Putamen (tissue), 1 donor: ENCODE results near the gene ZDHHC11.
A peak's percentile ranks its signal among the peaks of the same experiment; 100 is the strongest.
"Not testable (repeated sequence)": the region's sequence is repeated elsewhere in the genome, so short reads cannot be mapped to it uniquely, and the experiment has no call there.

Experiments
- DNase-seq: peaks from one replicate; pipeline ENCODE4 v3.0.0-alpha.2; 2016; ENCODE audit warnings: low spot score

The ZDHHC11 gene

DNA sequence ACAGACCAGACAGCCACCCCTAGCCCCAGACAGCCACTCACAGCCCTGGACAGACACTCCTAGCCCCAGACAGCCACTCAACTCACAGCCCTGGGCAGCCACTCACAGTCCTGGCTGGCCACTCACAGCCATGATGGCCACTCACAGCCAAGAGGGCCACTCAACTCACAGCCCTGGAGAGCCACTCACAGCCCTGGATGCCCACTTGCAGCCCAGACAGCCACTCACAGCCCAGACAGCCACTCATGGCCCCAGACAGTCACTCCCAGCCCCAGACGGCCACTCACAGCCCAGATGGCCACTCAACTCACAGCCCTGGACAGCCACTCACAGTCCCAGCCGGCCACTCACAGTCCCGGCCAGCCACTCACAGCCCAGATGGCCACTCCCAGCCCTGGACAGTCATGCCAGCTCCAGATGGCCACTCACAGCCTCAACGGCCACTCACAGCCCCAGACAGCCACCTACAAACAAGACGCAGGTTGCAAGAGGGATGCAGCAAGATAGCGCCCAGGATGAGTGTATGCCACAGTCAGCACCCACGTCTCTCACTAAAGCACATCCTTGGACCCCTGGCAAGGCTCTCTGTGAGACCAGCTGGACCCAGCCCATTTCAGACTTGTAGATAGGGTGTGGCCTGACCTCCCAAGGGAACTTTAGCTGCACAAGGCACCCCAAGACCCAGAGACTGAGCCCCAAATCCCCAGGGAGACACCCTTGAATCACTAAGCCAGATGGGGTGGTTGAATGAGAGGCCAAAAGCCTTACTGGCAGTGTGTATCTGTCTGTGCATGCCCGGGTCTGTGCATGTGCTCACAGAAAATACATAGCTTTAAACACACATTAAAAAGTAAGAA is 88.7 kb downstream of the ZDHHC11 start:
- peak; percentile 65 for DNase-seq

DNA sequence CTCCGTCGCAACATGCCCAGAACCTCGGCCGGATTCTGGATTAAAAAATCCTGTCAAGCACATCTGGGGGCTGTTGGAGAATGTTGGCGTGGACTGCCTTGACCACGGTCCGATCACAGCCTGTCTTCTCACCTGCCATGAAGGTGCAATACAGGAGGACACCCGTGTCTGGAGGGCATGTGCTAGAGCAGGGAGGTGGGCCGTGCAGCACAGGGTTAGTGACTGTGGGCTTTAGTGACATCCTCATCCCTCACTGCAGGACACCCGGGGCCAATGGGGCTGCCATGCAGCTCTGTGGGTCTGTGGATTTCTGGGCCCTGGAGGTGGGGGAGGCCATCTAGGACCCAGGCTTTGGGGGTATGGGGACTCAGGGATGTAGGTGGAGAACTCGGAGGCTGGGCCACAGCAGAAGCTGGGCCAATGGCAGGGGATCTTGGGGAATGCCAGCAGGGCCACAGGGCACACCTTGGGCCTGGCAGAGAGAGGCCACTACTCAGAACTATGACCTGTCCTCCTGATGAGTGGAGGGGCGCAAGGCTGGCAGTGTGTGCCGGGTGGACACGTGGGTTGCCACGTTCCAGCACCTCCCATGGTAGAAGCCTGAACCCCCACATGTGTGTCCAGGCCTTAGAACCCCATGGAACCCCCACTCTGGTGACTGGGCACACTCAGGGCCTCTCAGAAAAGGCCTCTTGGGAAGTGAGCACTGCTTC is 89.6 kb downstream of the ZDHHC11 start:
- no peak for DNase-seq

DNA sequence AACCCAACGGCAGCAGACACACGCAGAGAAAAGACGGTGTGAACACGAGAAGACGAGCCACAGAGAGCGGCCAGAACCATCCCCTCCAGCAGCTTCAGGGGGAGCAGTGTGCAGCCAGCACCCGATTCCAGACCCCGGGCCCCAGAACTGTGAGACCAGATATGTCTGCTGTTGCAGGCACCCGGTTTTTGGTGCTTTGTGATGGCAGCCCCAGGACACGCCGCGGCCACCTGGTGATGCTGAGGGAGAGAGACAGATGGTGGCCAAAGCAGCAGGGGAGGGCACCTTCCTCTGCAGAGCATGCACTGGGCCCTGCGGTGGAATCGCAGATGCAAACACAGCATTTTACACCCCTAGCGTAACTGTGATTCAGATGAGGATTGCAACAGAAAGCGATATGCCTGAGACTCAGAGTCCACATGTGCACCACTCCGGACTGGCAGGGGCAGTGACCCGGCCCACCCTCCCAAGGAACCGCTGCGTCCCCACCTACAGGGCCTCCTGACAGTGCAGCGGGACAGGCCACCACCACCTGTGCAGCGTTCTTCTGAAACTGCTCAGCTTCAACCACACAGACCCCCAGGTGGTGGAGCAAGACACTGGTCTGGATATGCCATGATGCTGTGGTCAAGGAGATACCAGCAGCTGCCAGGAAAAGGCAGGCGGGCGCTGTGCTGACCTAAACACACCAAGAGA is 90.3 kb downstream of the ZDHHC11 start:
- DNase-seq = no peak

DNA sequence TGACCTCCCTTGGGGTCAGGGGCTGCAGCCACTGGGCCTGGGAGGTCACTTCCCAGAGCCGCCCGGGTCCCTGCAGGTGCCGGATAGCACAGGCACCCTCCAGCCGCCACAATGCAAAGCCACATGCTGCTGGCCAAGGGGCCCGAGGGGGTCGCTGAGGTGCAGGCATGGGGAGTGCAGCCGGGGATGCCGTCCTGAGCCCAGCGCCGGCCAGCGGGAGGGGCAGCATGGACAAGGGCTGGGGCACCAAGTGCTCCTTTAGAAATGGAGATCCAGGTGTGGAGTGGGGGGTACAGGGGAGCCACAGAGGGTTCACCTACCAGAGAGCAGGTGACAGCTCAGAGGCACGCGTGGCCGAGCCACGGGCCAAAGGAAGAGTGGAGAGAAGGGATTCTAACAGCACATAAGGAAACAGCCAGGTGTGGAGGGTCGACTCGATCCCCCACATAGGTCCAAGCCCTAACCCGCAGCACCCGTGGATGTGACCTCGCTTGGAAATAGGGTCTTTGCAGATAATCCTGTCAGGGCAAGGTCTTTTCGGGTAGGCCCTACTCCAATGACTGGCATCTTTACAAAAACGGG is 90.9 kb downstream of the ZDHHC11 start:
- DNase-seq = no peak

DNA sequence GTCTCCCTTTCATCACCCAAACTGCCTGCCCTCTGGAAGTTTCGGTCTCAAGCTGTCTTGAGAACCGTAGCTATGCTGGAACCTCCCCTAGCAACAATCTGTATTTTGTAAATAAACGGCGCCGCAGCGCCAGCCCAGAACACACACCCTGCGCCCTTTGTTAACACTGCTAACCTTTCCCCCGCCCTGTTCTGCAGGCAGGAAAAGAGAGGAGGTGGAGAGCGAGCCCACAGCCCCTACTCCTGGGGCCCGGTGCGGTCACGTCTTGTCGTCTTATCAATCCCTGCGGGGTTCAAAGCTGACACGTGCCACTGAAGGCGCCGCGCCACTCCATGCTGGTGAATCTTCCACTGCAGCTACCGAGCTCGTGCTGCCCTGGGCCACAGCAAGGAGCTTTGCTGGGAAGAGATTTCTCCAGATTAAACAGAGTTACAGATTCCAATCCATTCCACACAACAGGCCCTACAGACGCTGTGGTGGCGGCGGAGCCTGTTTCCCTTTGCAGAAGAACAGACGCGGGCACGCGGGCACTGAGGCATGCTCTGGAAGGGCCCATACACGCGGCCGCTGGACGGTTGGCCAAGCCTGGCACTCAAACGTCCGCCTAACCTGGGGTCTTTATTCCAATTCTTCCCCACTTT is 91.6 kb downstream of the ZDHHC11 start:
- no peak for DNase-seq

DNA sequence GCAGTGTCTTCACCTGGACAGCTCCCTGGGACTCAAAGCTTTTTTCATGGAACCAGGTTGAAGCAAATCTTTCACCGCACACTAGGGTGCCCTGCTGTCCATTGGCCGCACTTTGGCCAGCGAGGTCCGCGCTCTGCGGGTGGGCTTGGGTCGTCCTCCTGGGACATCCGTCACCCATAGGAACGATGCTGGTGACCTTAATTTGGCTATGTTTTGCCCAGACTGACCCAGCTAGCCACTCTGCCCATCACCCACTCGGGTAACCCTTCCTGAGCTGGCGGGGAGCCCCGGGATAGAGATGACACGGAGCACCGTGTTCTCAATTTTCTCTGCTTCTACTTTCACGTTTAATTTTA is 92.1 kb downstream of the ZDHHC11 start:
- no peak for DNase-seq

DNA sequence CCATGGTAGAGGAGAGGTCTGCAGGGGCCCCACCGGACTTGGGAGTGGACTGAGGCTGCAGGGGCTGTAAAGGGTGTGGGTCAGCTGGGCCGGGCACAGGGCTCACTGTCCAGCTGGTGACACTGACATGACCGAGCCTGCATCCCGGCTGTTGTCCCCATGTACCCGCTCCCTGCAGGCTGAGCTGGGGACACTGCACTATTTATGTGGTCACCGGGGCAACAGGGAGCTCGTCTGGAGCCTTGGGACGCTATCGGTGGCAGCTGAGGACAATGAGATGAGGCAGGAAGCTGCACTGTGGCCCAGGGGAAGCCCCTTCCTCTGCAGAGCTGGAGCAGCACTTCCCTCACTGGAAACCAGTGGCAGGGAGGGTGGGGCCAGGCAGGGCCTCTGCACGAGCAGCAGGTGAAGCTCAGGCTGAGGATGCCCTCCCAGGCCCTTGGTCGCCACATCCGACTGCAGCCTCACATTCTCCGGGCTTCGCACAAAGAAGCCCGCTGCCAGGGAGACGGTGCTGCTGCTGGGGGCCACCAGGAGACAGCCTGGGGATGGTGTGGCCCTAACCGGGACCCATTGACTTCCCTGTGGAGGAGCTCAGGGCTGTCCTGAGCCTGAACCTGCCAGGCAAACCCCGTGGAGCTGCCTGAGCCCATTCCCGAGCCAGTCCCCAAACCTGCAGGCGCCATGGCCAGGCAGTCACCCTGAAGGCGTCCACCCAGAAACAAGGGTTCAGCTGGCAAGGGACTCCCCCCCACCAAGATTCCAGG is 92.7 kb downstream of the ZDHHC11 start:
- no peak for DNase-seq

DNA sequence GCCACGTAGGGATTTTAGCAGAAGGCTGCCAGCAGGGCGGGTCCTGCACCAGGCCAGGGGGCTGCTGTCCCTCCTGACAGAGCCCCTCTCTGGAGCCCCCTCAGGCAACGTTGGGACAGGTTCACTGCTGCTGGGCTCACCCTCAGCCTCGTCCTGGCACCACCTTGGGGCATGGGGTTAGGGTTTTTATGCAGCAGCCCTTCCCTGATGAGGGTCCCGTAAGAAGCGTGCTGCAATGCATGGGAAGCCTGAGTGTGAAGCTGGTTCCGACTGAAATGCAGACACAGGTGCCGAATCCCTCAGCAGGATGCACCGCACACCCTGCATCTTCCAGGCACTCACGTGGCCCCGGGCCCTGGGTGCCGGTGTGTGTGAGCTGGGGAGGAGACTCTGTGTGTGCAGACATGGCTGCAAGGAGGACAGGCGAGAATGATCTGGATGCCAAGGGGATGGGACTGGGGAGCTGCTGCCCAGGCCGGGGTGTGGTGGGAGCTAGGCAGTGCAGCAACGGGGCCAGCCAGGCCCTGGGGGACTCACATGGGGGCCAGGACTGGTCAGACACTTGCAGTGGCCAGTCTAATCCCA is 93.3 kb downstream of the ZDHHC11 start:
- DNase-seq = no peak

DNA sequence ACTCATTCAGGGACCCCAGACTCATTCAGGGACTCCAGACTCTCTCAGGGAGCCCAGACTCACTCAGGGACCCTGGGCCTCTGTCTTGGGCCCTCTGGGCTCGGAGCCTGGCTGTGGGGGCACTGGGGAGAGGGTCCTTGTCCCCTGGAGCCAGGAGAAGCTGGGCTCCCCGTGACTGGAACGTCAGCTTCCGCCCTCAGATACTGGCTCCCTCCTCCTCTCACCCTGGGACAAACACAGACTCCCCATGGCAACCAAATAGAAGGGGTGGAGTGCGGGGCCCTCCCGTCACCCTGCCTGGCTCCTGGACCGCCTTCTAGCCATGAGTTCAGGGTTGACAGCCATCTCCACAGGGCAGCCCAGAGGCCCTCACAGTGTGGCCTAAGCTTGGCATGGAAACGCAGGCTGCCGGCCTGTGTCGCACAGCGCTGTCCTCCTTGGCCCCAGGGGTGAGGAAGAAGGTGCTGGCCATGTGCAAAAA is 93.9 kb downstream of the ZDHHC11 start:
- DNase-seq = no peak

DNA sequence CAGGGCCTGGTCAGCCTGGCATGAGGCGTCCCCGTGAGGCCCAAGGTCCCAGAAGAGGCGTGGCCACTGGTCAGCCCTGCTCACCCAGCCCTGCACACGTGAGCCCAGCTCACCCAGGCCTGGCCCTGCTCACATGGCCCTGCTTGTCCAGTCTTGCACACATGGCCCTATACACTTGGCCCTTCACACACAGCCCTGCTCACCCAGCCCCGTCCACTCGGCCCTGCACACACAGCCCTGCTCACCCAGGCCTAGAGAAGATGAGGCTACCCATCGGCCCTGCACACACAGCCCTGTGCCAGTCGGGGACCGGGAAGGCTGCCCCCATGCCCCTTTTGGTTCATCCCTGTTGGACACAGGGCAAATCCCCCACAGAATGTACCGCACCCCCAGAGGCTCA is 94.6 kb downstream of the ZDHHC11 start:
- no peak for DNase-seq

DNA sequence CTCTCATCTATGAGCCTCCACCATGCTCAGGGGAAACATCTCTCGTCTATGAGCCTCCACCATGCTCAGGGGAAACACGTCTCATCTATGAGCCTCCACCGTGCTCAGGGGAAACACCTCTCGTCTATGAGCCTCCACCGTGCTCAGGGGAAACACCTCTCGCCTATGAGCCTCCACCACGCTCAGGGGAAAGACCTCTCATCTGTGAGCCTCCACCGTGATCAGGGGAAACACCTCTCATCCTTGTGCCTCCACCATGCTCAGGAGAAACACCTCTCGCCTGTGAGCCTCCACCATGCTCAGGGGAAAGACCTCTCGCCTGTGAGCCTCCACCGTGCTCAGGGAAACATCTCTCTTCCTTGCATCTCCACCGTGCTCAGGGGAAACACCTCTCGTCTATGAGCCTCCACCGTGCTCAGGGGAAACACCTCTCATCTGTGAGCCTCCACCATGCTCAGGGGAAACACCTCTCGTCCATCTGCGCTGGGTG is 96.6 kb downstream of the ZDHHC11 start:
- DNase-seq = not testable (repeated sequence)

DNA sequence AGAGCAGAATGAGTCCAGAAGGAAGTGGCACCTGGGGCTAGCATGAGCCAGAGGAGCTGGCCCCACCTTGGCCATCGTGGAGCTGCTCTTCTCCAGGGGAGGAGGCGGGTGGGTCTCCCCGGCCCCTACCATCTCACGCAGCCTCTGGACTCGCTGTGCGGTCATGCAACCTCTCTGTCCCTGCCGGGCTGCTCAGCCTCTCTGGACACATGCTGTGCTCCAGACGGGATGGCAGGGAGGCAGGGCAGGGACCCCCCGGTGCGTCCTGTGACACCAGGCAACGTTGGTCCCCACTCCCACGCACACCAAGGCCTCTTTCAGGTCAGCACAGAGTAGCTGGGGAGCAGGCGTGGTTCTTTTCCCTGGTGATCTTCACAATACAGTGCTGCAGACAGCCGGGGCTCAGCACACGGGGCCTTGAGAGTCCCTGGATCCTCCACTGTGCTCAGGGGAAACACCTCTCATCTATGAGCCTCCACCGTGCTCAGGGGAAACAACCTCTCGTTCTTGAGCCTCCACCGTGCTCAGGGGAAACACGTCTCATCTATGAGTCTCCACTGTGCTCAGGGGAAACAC is 97.1 kb downstream of the ZDHHC11 start:
- not testable (repeated sequence) for DNase-seq

DNA sequence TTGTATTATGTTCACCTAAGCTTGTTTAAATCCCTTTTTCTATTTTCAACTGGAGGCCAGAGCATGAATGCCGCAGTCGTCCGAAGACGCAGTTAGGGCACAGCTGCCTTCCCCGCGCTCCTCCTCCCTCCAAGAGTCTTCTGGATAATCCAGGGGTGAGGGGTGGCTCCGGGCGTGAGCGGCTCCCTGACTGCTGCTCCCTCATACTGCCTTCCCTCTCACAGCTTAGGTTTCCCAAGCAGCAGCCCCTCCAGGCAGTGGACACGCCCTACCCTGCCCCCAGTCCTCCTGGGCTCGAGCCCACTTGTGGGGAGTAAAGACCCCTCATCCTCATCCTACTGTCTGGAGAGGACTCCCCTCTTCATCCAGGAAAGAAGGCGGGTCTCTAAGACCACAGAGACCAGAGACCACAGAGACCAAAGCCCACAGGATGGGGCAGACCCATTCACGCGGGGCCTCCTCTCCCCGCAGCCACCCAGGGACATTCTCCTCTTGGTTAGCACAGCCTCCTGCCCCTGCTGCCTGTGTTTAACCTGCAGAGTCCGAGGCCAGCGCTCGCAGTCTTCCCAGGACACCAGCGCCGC is 98.2 kb downstream of the ZDHHC11 start:
- not testable (repeated sequence) for DNase-seq

DNA sequence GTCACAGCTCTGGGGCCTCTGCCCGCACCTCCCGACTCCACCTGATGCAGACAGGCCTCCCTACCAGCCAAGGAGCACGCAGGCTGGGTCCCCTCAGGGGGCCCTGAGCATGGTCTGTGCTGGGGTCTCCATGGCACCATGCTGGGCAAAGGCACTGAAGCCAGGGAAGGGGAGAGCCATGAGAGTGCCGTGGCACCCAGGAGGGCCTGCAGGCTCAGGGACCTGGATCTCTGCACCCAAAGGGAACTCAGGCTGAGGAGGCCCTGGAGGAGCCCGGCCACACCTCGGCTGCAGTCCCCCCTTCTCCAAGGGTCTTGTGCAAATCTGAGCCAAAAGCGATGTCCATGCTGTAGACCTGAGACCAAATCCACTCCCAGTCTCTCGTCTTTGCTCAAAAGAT is 98.8 kb downstream of the ZDHHC11 start:
- DNase-seq = not testable (repeated sequence)

DNA sequence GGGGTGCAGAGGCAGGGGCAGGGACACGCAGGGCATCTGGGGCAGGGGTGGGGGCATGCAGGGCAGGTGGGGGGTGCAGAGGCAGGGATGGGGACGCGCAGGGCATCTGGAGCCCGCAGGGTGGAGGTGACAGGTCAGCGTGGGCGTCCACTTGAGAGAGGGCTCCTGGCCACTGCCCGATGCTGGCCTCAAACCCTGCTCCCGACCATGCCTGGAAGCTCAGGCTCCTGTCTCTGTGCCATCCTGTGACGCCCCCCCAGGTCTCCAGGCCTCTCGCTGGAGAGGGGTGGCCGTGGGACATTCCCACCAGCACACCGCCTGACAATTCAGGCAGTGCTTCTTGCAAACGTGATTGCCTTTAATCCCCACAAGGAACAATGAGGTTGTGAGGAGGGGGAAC is 99.3 kb downstream of the ZDHHC11 start:
- DNase-seq = no peak

DNA sequence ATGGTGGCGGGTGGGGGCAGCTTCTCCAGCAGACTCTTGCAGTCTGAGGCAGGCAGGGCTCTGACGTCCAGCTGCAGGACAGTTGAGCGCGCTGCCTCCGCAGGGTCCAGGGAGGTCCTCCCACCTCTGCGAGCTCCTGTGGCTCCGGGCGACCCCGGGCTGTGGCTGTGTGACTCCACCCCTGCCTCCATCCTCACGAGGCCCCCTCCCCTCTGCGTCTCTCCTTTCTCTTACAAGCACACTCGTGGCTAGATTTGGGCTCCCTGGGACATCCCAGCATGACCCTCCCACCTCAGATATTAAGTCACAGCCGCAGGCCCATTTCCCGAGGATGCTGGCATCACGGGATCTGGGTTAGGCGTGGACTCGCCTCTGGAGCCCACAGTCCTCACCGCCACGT is 100.6 kb downstream of the ZDHHC11 start:
- DNase-seq = not testable (repeated sequence)

DNA sequence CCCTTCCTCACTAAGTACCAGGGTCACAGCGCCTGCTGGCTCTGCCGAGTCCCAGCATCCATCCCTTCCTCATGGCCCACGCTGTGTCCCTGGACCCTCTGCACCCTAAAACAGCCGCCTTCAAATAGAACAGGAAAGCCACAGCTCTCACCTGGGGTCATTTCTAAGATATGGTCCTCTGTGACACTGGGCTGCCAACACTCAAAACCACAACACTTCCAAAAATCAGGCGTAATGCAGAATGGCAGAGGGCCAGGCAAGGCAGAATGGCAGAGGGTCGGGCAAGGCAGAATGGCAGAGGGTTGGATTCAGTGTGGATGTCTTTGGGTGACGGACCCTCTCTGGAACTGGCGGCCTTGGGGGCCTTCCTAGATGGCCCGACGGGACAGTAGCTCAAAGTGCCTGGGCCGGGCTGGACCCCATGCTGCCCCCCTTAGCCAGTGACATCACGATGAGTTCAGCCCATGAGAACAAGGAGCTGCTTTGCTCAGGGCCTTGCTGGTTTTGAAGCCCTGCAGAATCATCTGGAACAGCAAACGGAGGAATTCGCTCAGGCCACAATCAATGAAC is 101.6 kb downstream of the ZDHHC11 start:
- DNase-seq = no peak

DNA sequence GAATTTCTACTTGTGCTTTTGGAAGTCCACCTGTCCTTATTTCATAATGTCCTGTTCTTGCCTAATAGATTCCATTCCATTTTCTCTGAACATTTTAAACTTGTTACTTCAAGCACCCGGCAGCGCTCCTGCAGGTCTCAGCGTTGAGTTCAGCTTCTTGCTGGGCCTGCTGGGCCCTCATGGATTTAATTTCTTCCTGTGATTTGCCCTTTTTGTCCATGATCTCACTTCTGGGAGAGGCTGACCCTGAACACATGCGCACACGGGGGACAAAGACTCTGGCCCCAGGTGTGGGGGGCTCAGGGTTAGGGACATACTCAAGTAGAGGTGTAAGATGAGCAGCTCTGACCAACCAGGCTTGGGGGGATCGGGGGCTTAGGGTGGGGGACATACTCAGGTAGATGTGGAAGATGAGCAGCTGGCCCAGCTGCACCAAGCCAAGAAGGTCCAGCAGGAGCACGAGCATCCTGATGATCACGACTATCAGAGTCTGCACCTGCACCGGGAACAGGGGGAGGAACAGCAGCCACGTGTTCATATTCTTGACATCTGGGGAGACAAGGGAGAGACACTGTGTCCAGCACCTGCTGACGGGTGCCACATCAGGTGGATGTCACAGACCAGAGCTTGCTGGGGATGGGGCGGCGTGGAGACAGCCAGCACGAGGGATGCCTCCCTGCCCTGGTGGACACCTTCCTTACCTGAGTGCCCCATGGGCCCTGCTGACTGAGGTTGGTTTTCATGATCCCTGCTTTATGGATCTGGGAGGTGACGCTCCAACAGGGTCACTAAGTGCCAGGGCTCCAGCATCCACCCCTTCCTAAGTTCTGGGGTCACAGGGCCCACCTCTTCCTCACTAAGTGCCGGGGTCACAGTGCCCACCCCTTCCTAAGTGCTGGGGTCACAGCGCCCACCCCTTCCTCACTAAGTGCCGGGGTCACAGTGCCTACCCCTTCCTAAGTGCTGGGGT is 102.5 kb downstream of the ZDHHC11 start:
- not testable (repeated sequence) for DNase-seq
